ENCODE data around the gene CD36.

DNA sequence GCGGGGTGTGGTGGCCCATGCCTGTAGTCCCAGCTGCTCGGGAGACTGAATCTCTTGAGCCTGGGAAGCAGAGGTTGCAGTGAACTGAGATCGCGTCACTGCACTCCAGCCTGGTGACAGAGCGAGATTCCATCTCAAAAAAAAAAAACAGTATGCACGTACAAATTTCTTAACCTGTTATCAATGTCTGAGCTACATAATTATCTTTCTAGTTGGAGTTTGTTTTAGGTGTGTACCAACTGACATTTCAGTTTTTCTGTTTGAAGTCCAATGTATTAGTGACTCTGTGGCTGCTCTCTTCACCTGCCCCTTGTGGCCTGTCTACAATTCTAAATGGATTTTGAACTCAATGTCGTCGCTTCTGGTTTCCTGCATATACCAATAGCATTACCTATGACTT lies 40.3 kb downstream of the CD36 start:
- TF ChIP-seq, protein P1, sequence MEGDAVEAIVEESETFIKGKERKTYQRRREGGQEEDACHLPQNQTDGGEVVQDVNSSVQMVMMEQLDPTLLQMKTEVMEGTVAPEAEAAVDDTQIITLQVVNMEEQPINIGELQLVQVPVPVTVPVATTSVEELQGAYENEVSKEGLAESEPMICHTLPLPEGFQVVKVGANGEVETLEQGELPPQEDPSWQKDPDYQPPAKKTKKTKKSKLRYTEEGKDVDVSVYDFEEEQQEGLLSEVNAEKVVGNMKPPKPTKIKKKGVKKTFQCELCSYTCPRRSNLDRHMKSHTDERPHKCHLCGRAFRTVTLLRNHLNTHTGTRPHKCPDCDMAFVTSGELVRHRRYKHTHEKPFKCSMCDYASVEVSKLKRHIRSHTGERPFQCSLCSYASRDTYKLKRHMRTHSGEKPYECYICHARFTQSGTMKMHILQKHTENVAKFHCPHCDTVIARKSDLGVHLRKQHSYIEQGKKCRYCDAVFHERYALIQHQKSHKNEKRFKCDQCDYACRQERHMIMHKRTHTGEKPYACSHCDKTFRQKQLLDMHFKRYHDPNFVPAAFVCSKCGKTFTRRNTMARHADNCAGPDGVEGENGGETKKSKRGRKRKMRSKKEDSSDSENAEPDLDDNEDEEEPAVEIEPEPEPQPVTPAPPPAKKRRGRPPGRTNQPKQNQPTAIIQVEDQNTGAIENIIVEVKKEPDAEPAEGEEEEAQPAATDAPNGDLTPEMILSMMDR (IDR thresholded peaks at IDR 0.05; ENCODE audit: low read length): no peak
- TF ChIP-seq EZH2 (optimal IDR thresholded peaks at IDR 0.05; ENCODE audit: low read depth, low read length) (no peak), EZH2phosphoT487 (IDR thresholded peaks at IDR 0.05; ENCODE audit: low read length) (no peak)

Measured in MM.1S (cell line).